IPS DF 19.7 (cell line): Measurements from ENCODE around the gene TYW1B.
"Not testable (repeated sequence)": the region's sequence is repeated elsewhere in the genome, so short reads cannot be mapped to it uniquely, and the experiment has no call there.

ENCODE experiments used
- DNase-seq: peaks from one replicate; pipeline ENCODE4 v3.0.0-alpha.2; 2013; ENCODE audit warnings: low read depth, low spot score

Gene TYW1B

DNA sequence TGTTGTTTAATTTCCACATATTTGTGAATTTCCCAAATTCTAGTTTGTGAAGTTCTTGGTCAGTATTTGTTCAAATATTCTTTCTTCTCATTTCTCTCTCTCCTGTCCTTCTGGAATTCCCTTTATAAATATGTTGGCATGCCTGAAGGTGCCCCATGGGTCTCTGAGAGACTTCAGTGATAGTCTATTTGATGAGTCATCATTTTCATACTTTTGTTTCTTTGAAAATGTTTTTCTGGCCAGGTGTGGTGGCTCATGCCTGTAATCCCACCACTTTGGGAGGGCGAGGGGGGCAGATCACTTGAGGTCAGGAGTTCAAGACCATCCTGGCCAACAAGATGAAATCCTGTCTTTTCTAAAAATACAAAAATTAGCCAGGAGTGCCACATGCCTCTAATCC is 127.5 kb downstream of the TYW1B start:
- DNase-seq, result not testable (repeated sequence)

- DNase-seq, result not testable (repeated sequence)
Observed at GRCh38 chr7:72697066-72697465, 130.9 kb downstream of the TYW1B start.

DNA sequence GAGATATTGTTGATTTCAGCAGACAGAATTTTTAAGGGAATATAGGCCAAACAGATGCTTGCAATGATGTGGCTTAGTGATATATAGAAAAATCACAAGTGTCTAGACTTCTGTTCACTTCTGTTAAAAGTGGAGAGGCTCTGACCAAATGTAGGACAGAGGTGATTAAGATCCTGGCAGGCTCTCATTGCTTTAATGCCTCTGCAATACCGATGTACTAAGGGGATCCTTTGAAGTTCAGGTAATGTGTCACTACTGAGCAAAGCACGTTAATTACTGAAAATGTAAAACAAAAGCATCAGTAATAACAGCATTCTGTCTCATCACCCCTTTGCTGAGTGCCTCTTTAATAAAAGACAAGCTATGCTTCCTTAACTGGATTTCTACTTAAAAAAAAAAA is 131.4 kb downstream of the TYW1B start:
- DNase-seq, result not testable (repeated sequence)

- not testable (repeated sequence) for DNase-seq
Observed at GRCh38 chr7:72695482-72695881, 132.5 kb downstream of the TYW1B start.

GRCh38 chr7:72691442-72691841 is 136.6 kb downstream of the TYW1B start:
- DNase-seq, result not testable (repeated sequence)

DNA sequence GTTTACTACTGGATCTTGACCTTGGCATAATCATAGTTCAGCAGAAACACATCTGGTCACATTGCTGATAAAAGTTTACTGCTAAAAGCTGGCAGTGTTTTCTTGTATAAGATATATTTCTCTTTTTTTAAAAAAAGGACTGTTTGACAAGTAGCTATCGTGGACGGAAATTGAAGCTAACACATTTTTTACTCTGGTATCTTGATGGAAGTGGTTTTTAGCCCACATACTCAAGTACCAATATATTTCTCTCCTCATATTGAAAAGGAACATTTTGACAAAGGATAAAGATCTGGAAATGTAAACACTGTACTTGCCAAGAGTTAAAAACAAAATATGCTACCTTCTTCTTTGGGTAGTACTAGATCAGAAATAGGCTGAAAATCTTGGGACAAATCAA is 137.8 kb downstream of the TYW1B start:
- DNase-seq, result not testable (repeated sequence)

DNA sequence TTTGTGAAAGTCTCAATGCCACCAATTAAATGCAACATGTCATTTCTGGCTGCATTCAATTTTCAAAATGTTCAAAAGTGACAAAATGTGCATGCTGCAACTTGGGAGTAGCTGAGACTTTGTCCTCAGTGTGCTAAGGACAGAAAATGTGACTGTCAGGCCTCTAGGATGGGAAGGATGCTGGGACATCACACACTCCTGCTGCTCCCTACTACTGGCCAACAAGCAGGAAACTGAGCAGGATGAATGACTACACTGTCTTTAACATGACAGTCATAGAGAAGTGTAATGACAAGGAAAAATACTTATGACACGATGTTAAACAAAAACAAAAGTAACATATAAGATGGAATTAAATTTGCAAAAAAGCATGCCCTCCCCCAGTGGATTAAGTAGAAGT is 138.7 kb downstream of the TYW1B start:
- not testable (repeated sequence) for DNase-seq

GRCh38 chr7:72681211-72681610 is 146.8 kb downstream of the TYW1B start:
- not testable (repeated sequence) for DNase-seq

DNA sequence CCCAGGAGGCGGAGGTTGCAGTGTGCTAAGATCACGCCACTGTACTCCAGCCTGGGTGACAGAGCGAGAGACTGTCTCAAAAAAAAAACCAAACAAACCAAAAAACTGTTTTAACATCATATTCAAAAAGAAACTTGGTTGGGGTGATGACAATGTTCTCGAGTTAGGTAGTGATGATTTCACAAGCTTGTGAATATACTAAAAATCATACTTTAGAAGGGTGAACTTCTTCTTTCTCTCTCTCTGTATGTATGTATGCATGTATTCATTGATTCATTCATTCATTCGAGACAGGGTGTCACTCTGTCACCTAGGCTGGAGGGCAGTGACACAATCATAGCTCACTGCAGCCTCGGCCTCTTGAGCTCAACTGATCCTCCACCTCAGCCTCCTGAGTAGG is 151.1 kb downstream of the TYW1B start:
- DNase-seq, result not testable (repeated sequence)

GRCh38 chr7:72676086-72676690 is 151.8 kb downstream of the TYW1B start:
- DNase-seq, result not testable (repeated sequence)

DNA sequence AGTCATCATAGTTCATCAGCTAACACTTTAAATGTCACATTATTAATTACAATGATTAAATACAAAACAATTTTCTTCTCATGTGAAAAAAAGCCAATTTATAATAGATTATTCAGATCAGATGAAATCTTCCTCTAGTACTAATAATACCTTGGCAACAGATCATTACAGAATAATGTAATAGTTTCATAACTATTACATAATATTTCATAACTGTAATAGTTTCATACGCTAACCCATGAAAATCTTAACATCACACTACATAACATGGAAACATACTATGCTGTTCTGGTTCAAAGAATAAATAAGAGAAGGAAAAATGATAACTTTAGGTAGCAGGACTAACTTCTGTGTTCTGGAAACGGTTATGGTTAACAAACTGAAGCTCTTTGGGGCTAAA is 152.3 kb downstream of the TYW1B start:
- not testable (repeated sequence) for DNase-seq

DNA sequence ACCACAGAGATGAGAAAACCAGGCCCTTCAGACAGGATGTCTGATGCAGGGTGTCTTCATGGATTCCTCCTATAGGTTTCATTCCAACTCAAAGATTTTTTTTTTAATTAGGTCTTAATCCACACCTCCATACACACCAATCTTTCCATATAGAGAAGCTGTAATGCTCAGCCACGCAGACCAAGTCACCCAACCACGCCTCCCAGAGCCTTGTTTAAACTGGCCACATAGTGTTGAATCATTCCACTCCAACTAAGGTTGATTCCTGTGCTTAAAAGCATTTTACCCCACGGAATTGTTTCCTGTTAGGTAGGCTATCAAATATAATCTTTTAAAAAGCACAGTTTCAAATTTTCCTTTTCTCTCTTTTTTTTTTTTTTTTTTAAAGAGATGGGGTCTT is 153.6 kb downstream of the TYW1B start:
- no peak for DNase-seq

- not testable (repeated sequence) for DNase-seq
Observed at GRCh38 chr7:72670850-72671249, 157.2 kb downstream of the TYW1B start.

DNA sequence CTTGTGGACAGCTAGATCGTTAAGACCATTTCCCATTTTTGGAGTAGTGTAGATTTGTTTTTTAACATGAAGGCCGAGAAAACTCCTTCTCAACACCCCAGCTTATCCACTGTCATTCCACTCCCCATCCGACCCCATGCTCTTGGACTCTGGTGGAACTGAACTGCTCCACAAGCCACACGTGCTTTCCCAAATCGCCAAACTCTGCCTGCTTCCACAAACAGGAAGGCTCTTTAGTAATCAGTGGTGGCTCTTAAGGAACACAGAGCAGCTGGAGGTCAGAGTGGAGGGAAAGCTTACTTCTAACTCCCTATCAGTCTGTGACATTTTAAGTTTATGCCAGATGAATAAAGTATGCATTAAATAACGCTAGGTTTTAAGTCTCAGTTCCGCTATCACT is 159.6 kb downstream of the TYW1B start:
- DNase-seq, result not testable (repeated sequence)

DNA sequence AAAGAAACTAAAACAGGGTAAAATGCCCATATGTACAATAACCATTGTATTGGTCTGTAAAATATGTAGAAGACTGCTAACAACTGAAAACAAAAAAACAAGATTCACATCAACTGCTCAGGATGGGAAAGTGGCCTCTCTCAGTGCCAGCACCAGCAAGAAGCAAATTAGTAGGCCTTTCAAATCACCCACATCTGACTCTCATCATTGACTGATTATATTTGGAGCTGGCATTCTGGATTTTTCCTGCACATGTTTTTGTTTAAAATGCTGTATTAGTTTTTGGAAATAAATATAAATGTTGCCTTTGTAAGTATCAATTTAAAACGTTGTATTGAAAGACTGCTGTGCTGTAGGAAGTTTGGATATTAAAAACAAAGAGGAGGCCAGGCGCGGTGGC is 161.0 kb downstream of the TYW1B start:
- DNase-seq, result not testable (repeated sequence)

DNA sequence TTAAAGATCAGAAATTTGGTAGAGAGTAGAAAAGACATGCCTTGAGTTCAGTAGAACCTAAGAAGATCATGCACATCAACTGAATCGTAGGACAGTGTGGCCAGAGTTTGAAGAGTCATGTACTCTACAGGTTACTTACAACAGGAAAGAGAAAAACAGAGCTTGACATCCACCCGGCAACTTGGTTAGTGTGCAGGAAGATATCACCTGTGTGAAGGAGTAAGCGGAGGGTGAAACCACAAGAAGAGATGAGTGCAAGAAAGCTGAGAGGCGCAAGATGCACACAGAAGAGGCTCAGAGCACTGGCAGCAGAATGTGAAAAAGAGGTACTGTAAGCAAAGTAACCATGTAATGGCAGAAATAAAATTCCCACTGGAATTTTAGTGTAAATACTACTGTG is 179.4 kb downstream of the TYW1B start:
- DNase-seq, result not testable (repeated sequence)

DNA sequence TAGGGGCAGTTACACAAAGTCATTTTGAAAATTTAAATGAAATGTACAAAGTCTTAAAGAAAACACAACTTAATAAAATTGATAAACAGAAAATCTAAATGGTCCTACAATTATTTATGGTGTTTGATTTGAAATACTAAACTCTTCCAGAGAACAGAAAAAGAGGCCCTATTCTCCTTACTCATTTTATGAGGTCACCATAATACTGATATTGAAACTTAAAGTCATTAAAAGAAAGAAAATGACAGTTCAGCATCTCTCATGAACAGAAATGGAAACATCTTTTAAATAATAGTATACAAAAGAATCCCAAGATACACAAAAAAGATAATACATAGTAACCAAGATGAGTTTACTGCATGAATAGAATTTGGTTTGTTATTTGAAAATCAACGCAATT is 184.3 kb downstream of the TYW1B start:
- not testable (repeated sequence) for DNase-seq

- DNase-seq, result not testable (repeated sequence)
Observed at GRCh38 chr7:72641485-72642248, 186.3 kb downstream of the TYW1B start.

GRCh38 chr7:72640740-72641139 is 187.3 kb downstream of the TYW1B start:
- DNase-seq, result not testable (repeated sequence)

DNA sequence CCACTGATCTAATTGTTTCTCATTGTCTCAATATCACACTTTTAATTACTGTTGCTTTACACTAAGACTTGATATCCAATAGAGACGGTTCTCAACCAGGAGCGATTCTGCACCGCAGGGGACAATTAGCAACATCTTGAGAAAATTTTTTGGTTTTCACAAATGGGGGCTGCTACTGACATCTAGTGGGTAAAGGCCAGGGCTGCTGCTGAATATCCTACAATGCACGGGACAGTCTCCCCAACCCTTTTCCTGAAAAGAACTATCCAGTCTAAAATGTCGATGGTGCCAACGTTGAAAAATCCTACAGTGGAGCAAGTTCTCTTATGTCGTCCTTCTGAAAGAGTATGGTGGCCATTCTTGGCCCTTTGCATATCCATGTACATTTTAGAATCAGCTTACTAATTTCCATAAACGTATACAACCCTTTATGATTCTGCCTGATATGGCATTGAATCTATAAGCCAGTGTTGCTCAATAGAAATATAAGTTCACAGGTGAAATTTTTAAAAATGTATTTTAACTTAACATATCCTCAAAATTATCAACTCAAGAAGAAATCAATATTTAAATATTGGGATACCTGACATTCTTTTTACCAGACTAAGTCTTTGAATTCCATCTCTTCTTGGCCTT is 192.6 kb downstream of the TYW1B start:
- not testable (repeated sequence) for DNase-seq

- DNase-seq, result not testable (repeated sequence)
Observed at GRCh38 chr7:72632765-72633292, 195.2 kb downstream of the TYW1B start.

DNA sequence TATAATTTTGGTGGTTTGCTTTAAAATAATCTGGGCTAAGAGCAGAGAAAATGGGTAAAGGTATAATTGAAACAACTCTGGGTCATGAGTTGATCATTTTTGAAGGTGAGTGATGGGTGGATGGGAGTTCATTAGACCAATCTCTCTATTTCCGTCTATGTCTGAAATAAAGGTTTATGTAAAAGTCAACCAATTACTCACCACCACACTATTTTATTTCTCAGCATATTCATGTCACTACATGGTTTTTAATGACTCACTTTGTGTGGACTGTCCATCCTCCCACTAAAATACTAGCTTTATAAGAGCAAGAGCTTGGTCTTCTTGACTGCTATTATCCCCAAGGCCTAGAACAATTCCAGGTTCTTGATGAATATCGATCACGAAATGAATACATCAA is 199.6 kb downstream of the TYW1B start:
- DNase-seq, result not testable (repeated sequence)
